Anterior cingulate cortex (tissue), 58 donors: Measurements from ENCODE around the gene RNF207.

Source experiments
- DNase-seq, 58 donors: peaks; one replicate each; lab custom pipeline; 2025; lab: John Stamatoyannopoulos, UW

The RNF207 gene

DNA sequence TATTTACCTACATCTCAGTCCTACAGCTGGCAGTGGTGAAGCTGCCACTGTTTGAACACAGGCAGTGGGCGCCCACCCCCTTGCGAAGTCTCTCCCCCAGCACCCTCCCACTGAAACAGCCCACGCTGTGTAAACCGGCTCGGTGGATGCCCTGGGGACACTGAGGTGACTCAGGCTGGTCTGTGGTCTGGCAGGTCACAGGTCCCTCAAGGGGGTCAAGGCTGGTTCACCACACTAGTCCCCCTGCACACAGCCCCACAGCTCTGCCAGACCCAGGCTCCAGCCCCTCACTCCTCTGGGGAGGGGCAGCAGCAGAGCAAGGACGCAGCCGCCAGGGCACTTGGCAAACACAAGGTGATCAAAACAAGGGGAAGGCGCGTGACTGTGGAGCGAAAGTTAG is 33.4 kb upstream of the RNF207 start:
- no peak for DNase-seq

DNA sequence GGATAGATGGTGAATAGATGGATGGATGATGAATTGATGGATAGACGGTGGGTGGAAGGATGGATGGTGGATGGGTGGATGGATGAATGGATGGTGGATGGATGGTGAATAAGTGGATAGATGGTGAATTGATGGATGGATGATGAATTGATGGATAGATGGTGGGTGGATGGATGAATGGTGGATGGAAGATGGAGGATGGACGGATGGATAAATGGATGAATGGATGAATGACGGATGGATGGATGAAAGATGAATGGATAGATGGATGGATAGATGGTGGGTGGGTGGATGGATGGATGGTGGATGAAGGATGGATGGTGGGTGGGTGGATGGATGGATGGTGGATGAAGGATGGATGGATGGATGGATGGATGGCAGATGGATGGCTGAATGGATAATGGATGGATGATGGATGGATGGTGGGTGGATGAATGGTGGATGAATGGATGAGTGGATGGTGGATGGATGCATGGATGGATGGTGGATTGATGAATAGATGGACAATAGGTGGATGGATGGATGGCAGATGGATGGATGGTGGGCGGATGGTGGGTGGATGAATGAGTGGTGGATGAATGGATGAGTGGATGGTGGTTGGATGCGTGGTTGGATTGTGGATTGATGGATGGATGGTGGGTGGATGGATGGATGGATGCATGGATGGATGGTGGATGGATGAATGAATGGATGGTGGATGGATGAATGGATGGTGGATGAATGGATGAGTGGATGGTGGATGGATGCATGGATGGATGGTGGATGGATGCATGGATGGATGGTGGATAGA is 31.1 kb upstream of the RNF207 start:
- no peak for DNase-seq

DNA sequence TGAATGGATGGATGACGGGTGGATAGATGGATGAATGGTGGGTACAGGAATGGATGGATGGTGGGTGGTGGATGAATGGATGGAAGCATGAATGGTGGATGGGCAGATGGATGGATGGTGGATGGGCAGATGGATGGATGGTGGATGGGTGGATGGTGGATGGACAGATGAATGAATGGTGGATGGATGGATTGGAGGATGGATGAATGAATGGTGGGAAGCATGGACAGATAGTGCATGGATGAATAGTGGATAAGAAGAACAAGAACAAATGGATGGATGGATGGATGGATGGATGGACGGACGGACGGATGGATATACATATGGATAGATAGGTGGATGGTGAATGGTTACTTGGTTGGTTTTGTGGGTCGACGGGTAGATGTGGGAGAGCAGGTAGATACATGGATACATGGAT is 30.5 kb upstream of the RNF207 start:
- no peak for DNase-seq

DNA sequence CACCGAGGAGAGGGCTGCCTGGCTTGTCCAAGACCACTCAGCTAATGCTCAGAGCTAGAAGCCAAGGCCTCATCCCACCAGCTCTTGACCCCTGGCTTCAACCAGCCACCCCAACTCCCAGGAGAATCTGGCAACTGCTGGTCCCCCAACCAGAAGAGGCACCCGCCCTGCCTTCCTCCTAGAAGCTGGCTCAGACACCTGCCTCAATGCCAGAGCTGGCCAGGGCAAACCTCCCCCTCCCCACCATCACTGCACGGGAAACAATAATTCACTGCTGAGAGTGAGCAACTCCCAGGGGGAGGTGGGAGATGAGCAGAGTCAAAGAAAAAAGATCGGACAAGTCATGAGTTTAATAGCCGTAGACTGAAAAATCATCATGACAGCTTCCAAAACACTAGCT is 29.1 kb upstream of the RNF207 start:
- DNase-seq = no peak

DNA sequence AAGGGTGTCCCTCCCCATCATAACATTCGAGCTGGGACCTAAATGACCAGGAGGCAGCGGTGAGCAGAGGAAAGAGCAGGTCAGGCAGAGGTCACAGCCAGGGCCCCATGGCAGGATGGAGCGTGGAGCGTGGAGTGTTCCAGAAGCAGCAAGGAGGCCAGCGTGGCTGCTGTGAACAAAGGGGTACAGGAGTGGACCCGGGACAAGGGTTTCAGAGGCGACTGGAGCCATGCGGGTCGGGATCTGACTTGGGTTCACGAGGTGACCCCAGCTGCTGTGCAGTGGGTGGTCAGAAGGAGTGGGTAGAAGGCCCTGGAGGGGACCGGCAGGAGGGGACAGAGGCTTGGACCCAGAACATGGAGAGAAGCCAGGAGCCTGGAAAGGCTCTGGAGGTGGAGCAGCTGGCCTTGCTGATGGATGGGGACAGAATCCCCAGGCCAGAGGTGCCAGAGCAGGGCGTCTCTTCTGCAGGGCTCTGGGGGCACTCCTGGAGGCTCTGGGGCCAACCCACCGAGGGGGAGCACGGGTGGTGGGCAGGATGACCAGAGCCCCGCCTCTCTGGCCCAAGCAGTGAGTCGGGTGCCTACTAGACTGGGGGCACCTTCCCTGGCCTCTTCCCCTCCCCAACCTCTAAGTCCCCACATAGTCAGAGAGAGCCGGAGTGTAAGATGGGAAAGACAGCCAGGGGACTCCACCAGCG is 28.1 kb upstream of the RNF207 start:
- DNase-seq = no peak

DNA sequence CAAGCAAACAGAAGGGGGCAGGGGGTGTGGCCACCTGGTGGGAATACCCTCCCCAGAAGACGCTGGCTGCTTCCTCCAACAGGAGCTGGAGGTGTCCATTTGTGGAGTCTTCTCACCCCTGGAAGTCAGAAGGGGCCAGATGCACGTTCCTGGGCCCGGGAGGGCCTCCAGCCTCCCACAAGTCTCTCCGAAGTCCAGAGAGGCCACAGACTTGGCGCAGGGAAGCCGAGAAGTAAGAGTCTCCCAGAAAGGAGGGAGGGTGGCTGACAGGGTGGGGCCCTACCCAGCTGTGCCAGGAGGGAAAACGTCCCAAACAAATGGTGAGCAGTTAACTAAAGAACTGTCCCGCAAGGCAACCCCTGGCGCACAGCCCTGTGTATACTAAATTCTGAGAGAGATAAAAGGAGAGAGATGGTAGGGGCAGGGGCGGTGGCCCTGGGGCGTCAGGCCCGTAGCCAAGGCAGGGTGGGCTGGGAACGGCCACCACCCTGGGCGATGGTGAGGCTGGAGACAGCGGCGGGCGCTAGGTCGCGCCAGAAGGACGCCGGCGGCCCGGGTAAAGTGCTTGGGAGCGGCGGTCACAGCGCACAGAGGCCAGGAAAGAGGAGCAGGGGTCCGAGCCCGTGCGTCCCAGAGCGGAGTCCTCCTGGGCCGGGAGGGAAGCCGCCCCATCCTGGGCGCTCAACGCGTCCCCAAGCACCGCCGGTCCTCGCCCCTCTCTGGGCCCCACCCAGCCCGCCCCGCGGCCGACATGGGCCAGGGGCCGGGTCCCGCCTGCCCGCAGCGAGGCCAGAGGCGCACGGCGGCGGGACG is 27.0 kb upstream of the RNF207 start:
- DNase-seq = no peak

DNA sequence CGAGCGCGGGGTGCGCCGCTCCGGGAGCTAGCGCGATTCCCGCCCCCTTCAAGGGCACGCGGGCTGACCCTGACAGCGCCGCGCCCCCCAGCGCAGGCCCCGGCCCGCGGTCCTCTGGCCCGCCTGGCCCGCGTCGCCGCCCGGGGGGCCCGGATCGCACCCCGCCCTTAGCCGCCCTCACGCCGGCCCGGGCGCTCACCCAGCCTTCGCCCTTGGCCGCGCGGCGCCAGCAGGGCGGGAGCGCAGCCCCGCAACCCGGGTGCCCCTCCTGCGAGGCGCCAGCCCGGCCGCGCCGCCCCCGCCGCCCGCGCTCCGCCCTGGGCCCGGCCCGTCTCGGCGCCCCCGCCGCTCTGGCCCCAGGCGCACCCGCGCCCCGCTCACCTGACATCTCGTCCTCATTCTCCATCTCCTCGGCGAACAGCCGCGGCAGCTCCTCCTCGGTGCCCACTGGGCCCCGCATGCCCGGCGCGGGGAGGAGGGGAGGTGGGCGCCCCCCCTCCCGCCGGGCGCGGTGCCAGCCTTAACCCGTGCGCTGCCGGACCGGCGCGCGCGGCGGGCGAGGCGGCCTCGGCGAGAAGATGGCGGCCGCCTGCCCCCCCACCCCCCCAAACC is 26.2 kb upstream of the RNF207 start:
- DNase-seq = no peak

DNA sequence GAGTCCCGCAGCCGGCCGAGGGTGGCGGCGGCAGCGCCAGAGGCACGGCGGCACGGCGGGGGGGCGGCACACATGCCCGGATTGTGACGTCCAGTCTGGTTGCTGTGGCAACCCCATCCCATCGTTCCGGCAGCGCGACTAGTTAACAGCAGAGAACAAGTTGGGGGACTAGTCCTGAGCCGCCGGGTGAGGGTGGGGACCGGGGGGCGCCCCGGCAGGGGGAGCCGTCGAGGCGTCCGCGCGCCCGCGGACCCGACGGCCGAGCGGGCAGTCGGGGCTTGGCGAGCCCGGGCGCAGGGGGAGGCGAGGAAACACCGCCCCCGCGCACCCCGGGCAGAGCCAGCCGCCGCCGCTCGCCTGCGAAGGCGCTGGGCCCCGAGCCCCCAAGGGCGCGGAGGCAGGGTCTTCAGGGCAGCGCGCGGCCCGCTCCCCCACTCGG is 25.6 kb upstream of the RNF207 start, which contains the start of gene CHD5:
TSS of gene CHD5 (minus strand) at position 54 of the 439 bp plus-strand sequence. CDS start 298 bp downstream, outside the sequence.
- DNase-seq = peak in 17 of 58 donors; percentile 9 to 72 (median 36)

DNA sequence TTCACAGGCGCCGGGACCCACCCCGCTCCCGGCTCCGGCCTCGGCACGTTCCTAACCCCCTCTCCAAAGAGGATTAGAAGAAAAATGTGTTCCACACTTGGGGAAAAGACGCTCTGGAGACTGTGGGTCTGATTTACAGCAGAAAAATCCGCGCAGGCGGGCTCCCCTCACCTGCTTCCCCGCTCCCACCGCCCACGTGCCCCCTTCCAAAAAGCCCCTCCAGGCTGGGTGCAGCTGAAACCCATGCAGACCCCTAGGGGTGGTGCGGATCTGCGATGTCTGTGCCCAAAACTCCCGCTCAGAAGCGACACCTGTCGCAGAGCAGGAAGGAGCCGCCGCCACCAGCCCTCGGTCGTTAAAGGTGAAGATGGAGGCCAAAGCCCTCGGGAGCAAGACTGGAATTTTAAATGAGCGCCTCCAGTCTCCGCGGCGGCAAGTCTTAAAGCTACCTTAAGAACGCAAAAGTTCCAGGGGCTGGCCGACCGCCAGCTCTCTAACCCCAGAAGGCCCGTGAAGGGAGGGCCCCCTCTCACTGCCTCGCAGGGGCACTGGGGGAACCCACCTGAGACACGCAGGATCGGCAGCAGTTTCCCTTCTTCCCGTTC is 25.1 kb upstream of the RNF207 start:
- DNase-seq = no peak

DNA sequence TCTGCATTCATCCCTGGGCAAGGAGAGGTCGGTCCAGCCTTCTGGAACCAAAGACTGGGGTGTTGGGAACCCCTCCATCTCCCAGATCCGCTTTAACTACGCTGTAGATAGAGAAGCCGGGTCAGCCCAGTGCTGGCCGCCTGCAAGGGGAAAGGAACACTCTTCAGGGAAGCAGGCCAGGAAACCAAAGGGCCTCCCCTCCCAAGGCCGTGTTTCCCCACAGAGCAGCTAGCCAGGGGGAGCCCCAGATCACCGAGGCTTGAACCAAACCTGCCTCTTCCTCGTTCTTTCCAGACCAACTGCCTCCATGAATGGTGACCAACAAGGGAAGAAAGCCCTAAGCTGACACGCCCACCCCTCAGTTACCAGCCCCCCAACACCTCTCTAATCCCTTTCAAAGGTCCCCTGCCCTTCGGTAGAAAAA is 24.6 kb upstream of the RNF207 start:
- no peak for DNase-seq

DNA sequence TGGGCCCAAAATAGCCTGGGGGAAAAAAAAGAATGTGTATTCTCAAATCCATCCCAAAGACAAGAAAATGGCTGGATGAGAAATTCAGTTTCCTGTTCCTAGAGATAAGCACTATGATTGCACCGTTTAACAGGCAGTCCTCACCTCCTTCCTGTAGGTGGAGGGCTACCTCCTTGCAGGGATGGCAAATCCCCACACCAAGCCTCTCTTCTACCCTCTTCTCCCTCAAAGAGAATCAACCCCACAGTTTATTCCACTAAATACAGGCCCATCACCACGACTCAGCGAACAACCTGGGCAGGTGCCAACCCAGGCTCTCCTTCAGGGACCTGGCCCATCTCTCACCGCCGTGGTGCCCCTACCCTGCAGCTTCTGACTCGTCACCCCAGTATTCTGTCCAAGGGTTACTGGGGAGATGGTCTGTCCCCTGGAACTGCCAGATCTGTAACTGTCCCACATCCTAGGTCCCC is 22.4 kb upstream of the RNF207 start:
- DNase-seq = no peak

DNA sequence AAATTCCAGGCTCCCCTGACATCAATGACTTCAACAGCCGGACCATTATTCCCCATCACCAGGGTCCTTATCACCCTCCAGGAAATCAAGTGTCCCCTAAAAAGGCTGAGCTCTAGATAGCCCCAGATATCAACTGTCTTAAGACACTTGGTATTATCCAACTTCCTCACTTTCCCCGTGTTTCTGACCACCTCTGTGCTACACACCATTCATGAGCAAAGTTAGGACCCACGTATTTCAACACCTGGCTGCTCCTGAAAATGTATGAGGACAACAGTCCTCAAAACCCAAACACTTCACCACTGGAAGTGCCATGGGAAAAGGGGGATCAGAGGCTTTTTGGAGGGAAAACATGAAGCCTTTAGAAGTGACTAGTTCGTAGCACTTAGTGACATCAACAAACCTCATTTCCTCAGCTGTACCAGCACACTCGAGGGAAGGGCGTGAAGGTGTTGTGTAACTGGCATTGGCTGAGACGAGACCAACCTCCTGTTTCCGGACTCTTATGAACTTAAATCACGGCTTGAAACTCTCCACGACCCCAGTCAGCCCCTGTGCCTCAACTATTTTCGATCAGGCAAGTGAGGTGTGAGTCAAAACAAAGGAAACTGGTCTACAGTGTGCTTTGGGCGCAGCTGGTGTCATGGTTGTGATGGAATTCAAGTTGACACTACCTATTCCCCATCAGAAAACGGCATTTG is 21.7 kb upstream of the RNF207 start:
- DNase-seq = no peak

DNA sequence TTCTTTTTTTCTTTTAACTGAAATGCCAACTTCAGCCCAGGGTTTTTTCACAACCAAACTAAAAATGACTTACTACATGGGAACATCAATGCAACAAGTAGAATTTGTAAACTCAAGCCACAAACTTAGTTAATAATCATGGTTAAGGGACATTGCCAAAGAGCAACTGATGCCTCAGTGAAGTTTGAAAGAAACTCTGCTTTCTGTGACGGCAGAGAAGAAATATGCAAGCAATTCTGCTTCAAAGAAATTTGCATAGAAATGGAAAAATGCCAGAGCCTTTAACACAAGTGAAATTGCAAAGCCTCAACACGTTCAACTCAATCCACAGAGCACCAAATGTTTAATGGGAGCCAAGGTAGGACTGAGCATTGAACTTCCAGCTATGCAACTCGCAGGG is 20.8 kb upstream of the RNF207 start:
- DNase-seq = no peak

DNA sequence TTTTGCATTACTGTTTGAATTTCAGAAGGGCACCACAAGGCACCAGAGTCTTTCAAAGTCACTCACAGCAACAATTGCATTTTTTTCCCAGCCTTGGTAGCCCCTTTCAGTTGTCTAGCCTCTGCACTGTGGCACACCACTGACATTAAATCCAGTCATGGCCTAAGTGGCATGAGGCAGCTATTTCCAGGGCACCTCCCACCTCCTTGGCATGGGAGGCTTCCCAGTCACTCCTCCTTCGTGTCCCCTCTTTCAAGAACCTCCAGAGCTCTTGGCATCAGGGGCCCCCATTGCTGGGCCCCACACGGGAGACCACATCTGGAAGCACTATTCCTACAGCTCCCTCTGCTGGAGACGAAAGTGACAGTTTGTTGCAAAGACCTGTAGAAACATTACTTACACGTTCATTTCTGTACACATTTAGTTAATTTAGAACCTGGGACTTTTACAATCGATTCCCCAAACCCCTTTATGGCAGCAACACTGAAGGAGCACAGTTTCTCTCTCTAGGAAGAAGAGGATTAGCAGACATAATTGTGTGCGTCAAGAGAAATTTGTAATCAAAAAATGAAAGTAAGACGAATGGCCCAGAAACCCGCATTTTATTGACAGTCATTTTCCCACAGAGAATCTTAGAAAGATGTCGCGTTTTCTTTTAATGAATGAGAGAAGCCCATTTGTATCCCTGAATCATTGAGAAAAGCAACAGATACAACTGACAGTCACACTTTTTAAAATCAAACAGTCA is 20.1 kb upstream of the RNF207 start:
- DNase-seq = peak in 4 of 58 donors; percentile 13 to 31 (median 21)

DNA sequence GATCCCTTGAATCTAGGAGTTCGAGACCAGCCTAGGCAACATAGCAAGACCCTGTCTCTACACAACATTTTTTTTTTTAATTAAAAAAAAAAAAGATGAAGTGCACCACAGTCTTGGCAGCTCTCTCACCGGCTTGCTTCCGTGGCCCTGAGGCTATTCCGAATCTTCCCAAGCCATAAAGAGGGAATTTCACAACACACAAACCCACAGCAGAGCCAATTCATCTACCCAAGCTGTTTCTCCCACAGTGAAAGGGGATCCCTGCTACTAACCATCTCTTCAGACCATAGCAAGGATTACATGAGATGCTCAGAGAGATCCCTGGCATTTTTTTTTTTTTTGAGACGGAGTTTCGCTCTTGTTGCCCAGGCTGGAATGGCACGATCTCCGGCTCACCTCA is 17.5 kb upstream of the RNF207 start:
- no peak for DNase-seq

DNA sequence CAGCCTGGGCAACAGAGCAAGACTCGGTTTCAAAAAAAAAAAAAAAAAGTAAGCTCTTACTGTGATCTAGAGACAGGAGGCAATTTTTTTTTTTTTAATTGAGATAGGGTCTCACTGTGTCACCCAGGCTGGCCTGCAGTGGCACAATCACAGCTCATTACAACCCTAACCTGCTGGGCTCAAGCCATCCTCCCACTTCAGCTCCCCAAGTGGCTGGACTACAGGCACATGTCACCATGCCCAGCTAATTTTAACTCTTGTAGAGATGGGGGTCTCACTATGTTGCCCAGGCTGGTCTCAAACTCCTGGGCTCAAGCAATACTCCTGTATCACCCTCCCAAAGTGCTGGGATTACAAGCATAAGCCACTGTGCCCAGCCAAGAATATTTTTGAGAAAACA is 14.0 kb upstream of the RNF207 start:
- no peak for DNase-seq

DNA sequence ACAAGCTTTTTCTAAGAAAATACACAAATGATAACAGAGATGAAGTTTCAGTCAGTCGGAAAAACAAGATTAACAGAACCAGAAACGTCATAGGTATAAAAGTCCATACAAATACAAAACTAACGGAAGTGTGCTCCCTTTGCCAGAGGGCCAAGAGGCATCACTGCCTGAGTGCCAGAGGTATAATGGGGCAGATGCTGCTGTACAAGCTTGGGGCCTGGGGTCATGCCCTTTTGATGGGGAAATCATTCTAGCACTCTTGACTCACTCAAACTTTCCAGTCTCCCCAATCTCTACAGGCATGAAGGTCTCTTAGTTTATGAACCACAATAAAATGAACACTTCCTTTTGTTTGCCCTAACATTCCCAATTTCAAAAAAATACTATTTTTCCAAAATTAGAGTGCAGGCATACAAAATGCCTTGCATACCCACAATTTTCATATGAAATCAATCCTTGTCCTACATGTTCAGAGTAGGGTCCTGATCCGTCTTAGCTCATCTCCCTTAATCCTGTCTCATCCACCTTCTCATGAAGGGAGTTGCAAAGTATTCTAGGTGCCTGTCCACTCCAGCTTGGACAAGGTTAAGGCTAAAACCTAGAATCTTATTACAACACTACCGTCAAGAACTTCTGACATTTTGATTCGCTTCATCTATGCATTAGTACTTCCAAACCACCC is 8.0 kb upstream of the RNF207 start:
- no peak for DNase-seq
